PFSK-1 (cell line): ENCODE data around the gene DNAJB14.

Experiments used
- POLR2AphosphoS5 ChIP-seq: IDR thresholded peaks from 2 replicates; pipeline ENCODE4 v1.6.1; 2012; ENCODE audit warnings: low read depth, mild to moderate bottlenecking, control low read depth, low read length, moderate library complexity
- TAF1 ChIP-seq: IDR thresholded peaks from 2 replicates; pipeline ENCODE4 v1.6.1; 2012; ENCODE audit warnings: low read length, control low read depth, borderline replicate concordance; ENCODE audit not compliant: insufficient read depth
- TF ChIP-seq, protein P1 (sequence below), 2 experiments: IDR thresholded peaks; 2 replicates each; pipeline versions ENCODE4 v1.6.1 to v1.8.0; 2011 to 2012; ENCODE audit warnings: low read depth in 2 of 2, low read length in 2 of 2, control low read depth in 1 of 2, inconsistent platforms in 1 of 2, mild to moderate bottlenecking in 1 of 2, moderate library complexity in 1 of 2; ENCODE audit not compliant: insufficient read depth in 1 of 2

DNA sequence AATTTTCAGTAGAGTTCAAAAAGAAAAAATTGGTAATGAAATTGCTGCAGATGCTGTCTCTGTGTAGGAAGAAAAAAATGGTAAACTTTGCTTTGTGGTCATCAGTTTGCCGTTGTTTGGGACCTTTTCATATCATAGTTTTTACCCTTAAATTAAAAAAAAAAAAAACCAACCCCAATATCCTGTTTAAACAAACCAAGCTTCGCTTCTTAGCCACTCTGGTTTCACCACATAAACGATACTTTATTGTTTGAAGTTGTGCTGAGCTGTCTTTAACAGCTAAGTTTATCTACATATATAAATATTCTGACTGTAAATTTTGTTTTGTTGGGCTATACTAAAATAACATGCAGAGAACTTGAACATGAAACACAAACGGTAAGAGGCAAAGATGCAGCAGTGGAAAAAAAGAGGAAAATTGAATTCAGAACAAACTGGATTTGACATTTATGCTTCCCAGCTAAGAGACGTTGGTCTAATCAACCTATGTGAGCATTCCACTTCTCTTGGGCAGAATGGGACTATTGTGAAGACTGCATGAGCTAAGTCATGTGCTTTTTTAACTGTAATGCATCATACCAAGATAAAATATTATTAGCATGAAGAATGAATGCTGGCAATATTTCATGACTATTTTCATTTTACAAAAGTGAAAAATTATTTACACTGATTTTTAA is 19.4 kb upstream of the DNAJB14 start:
- no peak for TF ChIP-seq TAF1
- TF ChIP-seq, protein P1, sequence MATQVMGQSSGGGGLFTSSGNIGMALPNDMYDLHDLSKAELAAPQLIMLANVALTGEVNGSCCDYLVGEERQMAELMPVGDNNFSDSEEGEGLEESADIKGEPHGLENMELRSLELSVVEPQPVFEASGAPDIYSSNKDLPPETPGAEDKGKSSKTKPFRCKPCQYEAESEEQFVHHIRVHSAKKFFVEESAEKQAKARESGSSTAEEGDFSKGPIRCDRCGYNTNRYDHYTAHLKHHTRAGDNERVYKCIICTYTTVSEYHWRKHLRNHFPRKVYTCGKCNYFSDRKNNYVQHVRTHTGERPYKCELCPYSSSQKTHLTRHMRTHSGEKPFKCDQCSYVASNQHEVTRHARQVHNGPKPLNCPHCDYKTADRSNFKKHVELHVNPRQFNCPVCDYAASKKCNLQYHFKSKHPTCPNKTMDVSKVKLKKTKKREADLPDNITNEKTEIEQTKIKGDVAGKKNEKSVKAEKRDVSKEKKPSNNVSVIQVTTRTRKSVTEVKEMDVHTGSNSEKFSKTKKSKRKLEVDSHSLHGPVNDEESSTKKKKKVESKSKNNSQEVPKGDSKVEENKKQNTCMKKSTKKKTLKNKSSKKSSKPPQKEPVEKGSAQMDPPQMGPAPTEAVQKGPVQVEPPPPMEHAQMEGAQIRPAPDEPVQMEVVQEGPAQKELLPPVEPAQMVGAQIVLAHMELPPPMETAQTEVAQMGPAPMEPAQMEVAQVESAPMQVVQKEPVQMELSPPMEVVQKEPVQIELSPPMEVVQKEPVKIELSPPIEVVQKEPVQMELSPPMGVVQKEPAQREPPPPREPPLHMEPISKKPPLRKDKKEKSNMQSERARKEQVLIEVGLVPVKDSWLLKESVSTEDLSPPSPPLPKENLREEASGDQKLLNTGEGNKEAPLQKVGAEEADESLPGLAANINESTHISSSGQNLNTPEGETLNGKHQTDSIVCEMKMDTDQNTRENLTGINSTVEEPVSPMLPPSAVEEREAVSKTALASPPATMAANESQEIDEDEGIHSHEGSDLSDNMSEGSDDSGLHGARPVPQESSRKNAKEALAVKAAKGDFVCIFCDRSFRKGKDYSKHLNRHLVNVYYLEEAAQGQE (IDR thresholded peaks at IDR 0.05; ENCODE audit: insufficient read depth in 1 of 2, low read depth in 2 of 2, low read length in 2 of 2): no peak
- TF ChIP-seq POLR2AphosphoS5: no peak
